Measurements from ENCODE around the gene RAB14. TPM values are rescaled to one million over a fixed set of nuclear protein-coding genes. Genes with fewer than 3 reads are reported as not detected.

RAB14 gene
- total RNA-seq, 1 experiment from 2014 or later: 63.1 TPM

- H3K4me1 ChIP-seq (ENCODE audit: control insufficient read depth in 1 of 2, insufficient read depth in 2 of 2, low read length in 2 of 2): no peaks in the 10 kb centered on the region
- POLR2A ChIA-PET: interaction anchor here (0.9 kb wide), 1 partner anchor 12 kb away, joined by 3 read pairs; the partner anchor contains the start of gene RAB14
- intact Hi-C loops (cut with micrococcal nuclease): no loop called here
Measured at GRCh38 chr9:121189660-121190059, 12.0 kb downstream of the RAB14 start.

More at GRCh38 chr9:121189660-121190059, 12.0 kb downstream of the RAB14 start:
- Histone ChIP-seq H3K36me3 (ENCODE audit: control insufficient read depth in 1 of 2, insufficient read depth in 2 of 2, low read length in 2 of 2) (no peaks in the 10 kb centered on the region), H3K9me2 (ENCODE audit: insufficient read depth) (no peaks in the 10 kb centered on the region), H4K20me1 (ENCODE audit: insufficient read depth) (peaks cover 19% of the 10 kb centered on the region; the same call in 1 of the 2 replicates), H3K27me3 (ENCODE audit: insufficient read depth, low read length) (no peaks in the 10 kb centered on the region), H3K9me3 (ENCODE audit: control insufficient read depth in 1 of 2, insufficient read depth in 1 of 2, low read depth in 1 of 2, low read length in 2 of 2) (no peaks in the 10 kb centered on the region), H3K9ac (ENCODE audit: low read length) (no peak overlapping the region), H3K79me2 (ENCODE audit: insufficient read depth, low read length) (peaks cover 97% of the 10 kb centered on the region), H2AFZ (ENCODE audit: low read depth, low read length, poor library complexity, severe bottlenecking) (no peak overlapping the region), H3K4me3 (replicated peaks in 1 of 2; ENCODE audit: low read depth in 1 of 2, low read length in 2 of 2) (no peak overlapping the region), H3K4me2 (ENCODE audit: low read length) (no peak overlapping the region), H3K27ac (ENCODE audit: low read depth, low read length) (no peak overlapping the region)
- BruUV-seq (replicated peaks): no TSS peak
- ATAC-seq (no peak), DNase-seq (ENCODE audit: low read depth, low spot score) (no peak)
- CTCF ChIA-PET: interaction anchor here (1.0 kb wide), 1 partner anchor 20 kb away, joined by 3 read pairs; no protein-coding TSS in a partner anchor
- RAD21 ChIA-PET (ENCODE audit: low non-redundant PET in 1 of 2, low total read pairs in 2 of 2, uncharacterized antibody in 2 of 2, unreplicated experiment in 2 of 2): no interaction called here
- TF ChIP-seq CBX3 (IDR thresholded peaks at IDR 0.05; ENCODE audit: low read depth) (no peak), FOSL1 (IDR thresholded peaks at IDR 0.05; ENCODE audit: low read depth) (no peak), ZFX (IDR thresholded peaks at IDR 0.05) (no peak), SIN3A (IDR thresholded peaks at IDR 0.05; ENCODE audit: low read depth) (no peak), YY1 (IDR thresholded peaks at IDR 0.05; ENCODE audit: extremely low read depth, insufficient replicate concordance, low read depth, low read length) (no peak), ELF1 (IDR thresholded peaks at IDR 0.05; ENCODE audit: borderline replicate concordance, low read depth) (no peak), ZBTB33 (IDR thresholded peaks at IDR 0.05; ENCODE audit: extremely low read depth, insufficient replicate concordance, low read length) (no peak), EZH2phosphoT487 (IDR thresholded peaks at IDR 0.05; ENCODE audit: borderline replicate concordance) (no peak), REST (IDR thresholded peaks at IDR 0.05; ENCODE audit: low read depth) (no peak), MAX (IDR thresholded peaks at IDR 0.05) (no peak), SRF (IDR thresholded peaks at IDR 0.05; ENCODE audit: low read depth) (no peak), POLR2A (IDR thresholded peaks at IDR 0.05; ENCODE audit: borderline replicate concordance, extremely low read depth, insufficient read depth, insufficient read length) (no peak), RAD21 (IDR thresholded peaks at IDR 0.05; ENCODE audit: low read depth) (no peak), EZH2 (IDR thresholded peaks at IDR 0.05) (no peak), JUND (IDR thresholded peaks at IDR 0.05) (no peak), ATF3 (IDR thresholded peaks at IDR 0.05) (no peak), EGR1 (IDR thresholded peaks at IDR 0.05; ENCODE audit: low read depth) (no peak), CTCF (IDR thresholded peaks at IDR 0.05 in 2 of 3, conservative IDR thresholded peaks at IDR 0.05 in 1 of 3; ENCODE audit: borderline replicate concordance in 1 of 3, insufficient read depth in 1 of 3, low read depth in 2 of 3, low read length in 2 of 3) (no peak), POLR2AphosphoS5 (IDR thresholded peaks at IDR 0.05; ENCODE audit: low read depth, low read length) (no peak), SP1 (IDR thresholded peaks at IDR 0.05; ENCODE audit: low read depth) (no peak)

Measured in HCT116 (cell line).